HCT116 (cell line): ENCODE measurements around the gene KCNN3. TPM values are rescaled to one million over a fixed set of nuclear protein-coding genes. Genes with fewer than 3 reads are reported as not detected.

Experiments
- ATAC-seq: fragments of 200-7000 bp; cut with Tn5 transposase; 2 replicates; pipeline ENCODE4 v1.9.1; 2020; ENCODE audit warnings: mild to moderate bottlenecking, moderate library complexity
- BruUV-seq: library from RNA; stranded (reverse); fragments of 400-500 nt; replicated peaks from 2 replicates; lab custom pipeline; 2021; lab: Mats Ljungman, UMichigan
- CTCF ChIA-PET: fragments of 300-600 bp; sonication (Branson Sonifier 250); formaldehyde crosslinking; loops from one replicate; lab custom pipeline; 2021; ENCODE audit warnings: antibody characterized with exemption; lab: Charles Lee
- POLR2A ChIA-PET: fragments of 300-600, 350-600 bp; sonication (Branson Sonifier 250); formaldehyde crosslinking; loops from one replicate; lab custom pipeline; 2021; ENCODE audit warnings: antibody characterized with exemption; lab: Charles Lee
- RAD21 ChIA-PET, 2 experiments: fragments of 300-600 bp; sonication (Branson Sonifier 250); formaldehyde crosslinking; loops; one replicate each; lab custom pipeline; 2023; ENCODE audit warnings: low total read pairs in 2 of 2; ENCODE audit not compliant: uncharacterized antibody in 2 of 2, unreplicated experiment in 2 of 2, low non-redundant PET in 1 of 2; lab: Charles Lee
- DNase-seq: peaks from one replicate; pipeline ENCODE4 v3.0.0-alpha.2; 2010; ENCODE audit warnings: low read depth, low spot score
- H2AFZ ChIP-seq: fragments of 200-600 bp; shearing (Covaris generic), sonication (generic); 2 replicates; pipeline ENCODE4 v1.6.1; 2017; ENCODE audit warnings: low read depth, mixed run types, mixed read lengths, antibody characterized with exemption, low read length; ENCODE audit not compliant: poor library complexity, severe bottlenecking
- H3K27ac ChIP-seq: 2 replicates; pipeline ENCODE4 v1.5.1; 2012; ENCODE audit warnings: low read depth, low read length
- H3K27me3 ChIP-seq: fragments of 200-600 bp; sonication (generic); 2 replicates; pipeline ENCODE4 v1.6.1; 2016; ENCODE audit warnings: mixed run types, low read length, mixed read lengths; ENCODE audit not compliant: insufficient read depth
- H3K36me3 ChIP-seq, 2 experiments: fragments of 200-500 bp in 1 of 2; fragments of 200-600 bp in 1 of 2; sonication (Bioruptor generic) in 1 of 2; sonication (generic) in 1 of 2; 2 replicates each; pipeline versions ENCODE4 v1.5.1 to v1.6.1; 2014 to 2016; ENCODE audit warnings: low read length in 2 of 2, inconsistent platforms in 1 of 2, mixed read lengths in 1 of 2, mixed run types in 1 of 2; ENCODE audit not compliant: insufficient read depth in 2 of 2, control insufficient read depth in 1 of 2
- H3K4me1 ChIP-seq, 2 experiments: fragments of 200-600 bp in 1 of 2; sonication (generic) in 1 of 2; 2 replicates each; pipeline versions ENCODE4 v1.5.1 to v1.6.1; 2012 to 2017; ENCODE audit warnings: low read length in 2 of 2, inconsistent platforms in 1 of 2, mild to moderate bottlenecking in 1 of 2, mixed read lengths in 1 of 2, mixed run types in 1 of 2, moderate library complexity in 1 of 2; ENCODE audit not compliant: insufficient read depth in 2 of 2, control insufficient read depth in 1 of 2
- H3K4me2 ChIP-seq: fragments of 200-600 bp; sonication (generic); 2 replicates; pipeline ENCODE4 v1.6.1; 2017; ENCODE audit warnings: mixed run types, low read length, mixed read lengths
- H3K4me3 ChIP-seq, 2 experiments: fragments of 200-600 bp in 1 of 2; sonication (generic) in 1 of 2; replicated peaks in 1 of 2; 2 replicates each; pipeline ENCODE4 v1.5.1; 2011 to 2016; ENCODE audit warnings: low read length in 2 of 2, control low read depth in 1 of 2, low read depth in 1 of 2, mild to moderate bottlenecking in 1 of 2, mixed read lengths in 1 of 2, mixed run types in 1 of 2
- H3K79me2 ChIP-seq: fragments of 200-600 bp; sonication (generic); 2 replicates; pipeline ENCODE4 v1.6.1; 2017; ENCODE audit warnings: mild to moderate bottlenecking, mixed run types, low read length, moderate library complexity, mixed read lengths; ENCODE audit not compliant: insufficient read depth
- H3K9ac ChIP-seq: fragments of 200-600 bp; sonication (generic); 2 replicates; pipeline ENCODE4 v1.6.1; 2016; ENCODE audit warnings: low read length, mixed read lengths
- H3K9me2 ChIP-seq: fragments of 200-600 bp; sonication (generic), shearing (Covaris generic); 2 replicates; pipeline ENCODE4 v1.6.1; 2017; ENCODE audit warnings: mixed run types, mild to moderate bottlenecking, moderate library complexity; ENCODE audit not compliant: insufficient read depth
- H3K9me3 ChIP-seq, 2 experiments: fragments of 200-500 bp in 1 of 2; fragments of 200-600 bp in 1 of 2; sonication (Bioruptor generic) in 1 of 2; sonication (generic) in 1 of 2; 2 replicates each; pipeline ENCODE4 v1.6.1; 2014 to 2017; ENCODE audit warnings: low read length in 2 of 2, mixed read lengths in 2 of 2, inconsistent platforms in 1 of 2, low read depth in 1 of 2, mild to moderate bottlenecking in 1 of 2, mixed run types in 1 of 2, moderate library complexity in 1 of 2; ENCODE audit not compliant: control insufficient read depth in 1 of 2, insufficient read depth in 1 of 2
- H4K20me1 ChIP-seq: fragments of 200-600 bp; sonication (generic), shearing (Covaris generic); 2 replicates; pipeline ENCODE4 v1.6.1; 2017; ENCODE audit warnings: mixed run types, mild to moderate bottlenecking, moderate library complexity; ENCODE audit not compliant: insufficient read depth
- CEBPB ChIP-seq: IDR thresholded peaks from 2 replicates; pipeline ENCODE4 v1.6.1; 2012; ENCODE audit warnings: low read depth
- ELF1 ChIP-seq: IDR thresholded peaks from 2 replicates; pipeline ENCODE4 v1.6.1; 2012; ENCODE audit warnings: low read depth, borderline replicate concordance
- FOSL1 ChIP-seq: IDR thresholded peaks from 2 replicates; pipeline ENCODE4 v1.6.1; 2012; ENCODE audit warnings: low read depth
- JUND ChIP-seq: IDR thresholded peaks from 2 replicates; pipeline ENCODE4 v1.6.1; 2012
- POLR2A ChIP-seq: IDR thresholded peaks from 2 replicates; pipeline ENCODE4 v1.7.0; 2011; ENCODE audit warnings: borderline replicate concordance; ENCODE audit not compliant: insufficient read depth, insufficient read length; ENCODE audit errors: extremely low read depth
- POLR2AphosphoS5 ChIP-seq: IDR thresholded peaks from 2 replicates; pipeline ENCODE4 v1.6.1; 2011; ENCODE audit warnings: mild to moderate bottlenecking, low read depth, low read length, moderate library complexity
- RAD21 ChIP-seq: IDR thresholded peaks from 2 replicates; pipeline ENCODE4 v1.6.1; 2012; ENCODE audit warnings: low read depth, mild to moderate bottlenecking
- SIN3A ChIP-seq: IDR thresholded peaks from 2 replicates; pipeline ENCODE4 v1.6.1; 2012; ENCODE audit warnings: low read depth
- SP1 ChIP-seq: IDR thresholded peaks from 2 replicates; pipeline ENCODE4 v1.6.1; 2012; ENCODE audit warnings: low read depth
- SRF ChIP-seq: IDR thresholded peaks from 2 replicates; pipeline ENCODE4 v1.6.1; 2012; ENCODE audit warnings: low read depth
- ZFX ChIP-seq: fragments of 450-650 bp; IDR thresholded peaks from 2 replicates; pipeline ENCODE4 v1.6.1; 2017
- intact Hi-C: fragments of 100-400 bp; cut with micrococcal nuclease; formaldehyde crosslinking; loops from 2 replicates; pipeline ENCODE4 v1.10.0; 2022
- total RNA-seq: library from RNA; stranded (reverse); gene quantifications from one replicate; pipeline ENCODE4 v1.2.1, GENCODE V29; 2021; ENCODE audit not compliant: unreplicated experiment
- TF ChIP-seq, protein P1 (sequence below), 3 experiments: fragments of 200-600 bp in 1 of 3; sonication (generic) in 1 of 3; IDR thresholded peaks in 2 of 3; conservative IDR thresholded peaks in 1 of 3; 2 replicates each; pipeline ENCODE4 v1.5.1; 2012 to 2017; ENCODE audit warnings: low read depth in 2 of 3, low read length in 2 of 3, antibody characterized with exemption in 1 of 3, borderline replicate concordance in 1 of 3, control low read depth in 1 of 3, mild to moderate bottlenecking in 1 of 3, mixed read lengths in 1 of 3, mixed run types in 1 of 3, moderate library complexity in 1 of 3; ENCODE audit not compliant: insufficient read depth in 1 of 3
- TF ChIP-seq, protein P2 (sequence below): IDR thresholded peaks from 2 replicates; pipeline ENCODE4 v1.6.1; 2011; ENCODE audit warnings: mild to moderate bottlenecking, low read length, moderate library complexity; ENCODE audit not compliant: insufficient replicate concordance; ENCODE audit errors: extremely low read depth
- TF ChIP-seq, protein P3 (sequence below): IDR thresholded peaks from 2 replicates; pipeline ENCODE4 v1.6.1; 2012; ENCODE audit warnings: low read depth
- TF ChIP-seq, protein P4 (sequence below): IDR thresholded peaks from 2 replicates; pipeline ENCODE4 v1.6.1; 2012

Gene KCNN3
- total RNA-seq, 1 experiment from 2014 or later = 1.1 TPM

DNA sequence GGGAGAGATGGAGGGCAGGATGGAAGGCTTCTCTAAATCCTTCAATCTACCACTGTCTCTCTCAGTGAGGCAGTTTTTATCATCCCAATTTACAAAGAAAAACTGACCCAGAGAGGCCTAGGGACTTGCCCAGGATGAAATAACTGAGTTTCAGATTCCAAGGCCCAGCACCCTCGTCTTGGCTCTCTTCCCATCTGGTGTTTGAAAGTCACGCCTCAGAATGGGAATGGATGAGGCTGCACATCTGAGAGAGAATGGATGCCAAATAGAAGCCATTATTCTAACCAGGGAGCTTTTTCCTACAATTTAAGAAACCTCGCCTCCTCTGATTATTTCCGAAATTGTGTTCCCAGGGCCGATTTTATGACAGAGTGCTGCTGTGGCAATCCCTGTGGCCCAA lies 10.6 kb upstream of the KCNN3 start:
- intact Hi-C loops = no loop called here

More for the DNA sequence above, 10.6 kb upstream of the KCNN3 start:
- ChIA-PET RAD21 (interaction anchor here in 1 of 2 experiments (1.2 kb wide), 1 partner anchor 321 kb away, joined by 3 read pairs; no protein-coding TSS in a partner anchor), POLR2A (no interaction called here), CTCF (interaction anchor here (1.4 kb wide), 1 partner anchor 10 kb away, joined by 6 read pairs; no protein-coding TSS in a partner anchor)
- no peak overlapping the region for H3K4me2 ChIP-seq
- H3K9me2 ChIP-seq = no peaks in the 10 kb centered on the region
- H3K4me3 ChIP-seq = no peak overlapping the region
- ATAC-seq (no peak), DNase-seq (no peak)
- peaks cover 0 to 19% of the 10 kb centered on the region in 2 experiments; a peak in 3 of 4 replicates for H3K4me1 ChIP-seq
- H3K9me3 ChIP-seq = no peaks in the 10 kb centered on the region
- no peaks in the 10 kb centered on the region for H3K36me3 ChIP-seq
- H3K79me2 ChIP-seq = no peaks in the 10 kb centered on the region
- H3K27me3 ChIP-seq = no peaks in the 10 kb centered on the region
- no peak for TF ChIP-seq POLR2AphosphoS5
- TF ChIP-seq SP1 = no peak
- TF ChIP-seq ZFX = no peak
- no peak for TF ChIP-seq RAD21
- TF ChIP-seq, protein P1, sequence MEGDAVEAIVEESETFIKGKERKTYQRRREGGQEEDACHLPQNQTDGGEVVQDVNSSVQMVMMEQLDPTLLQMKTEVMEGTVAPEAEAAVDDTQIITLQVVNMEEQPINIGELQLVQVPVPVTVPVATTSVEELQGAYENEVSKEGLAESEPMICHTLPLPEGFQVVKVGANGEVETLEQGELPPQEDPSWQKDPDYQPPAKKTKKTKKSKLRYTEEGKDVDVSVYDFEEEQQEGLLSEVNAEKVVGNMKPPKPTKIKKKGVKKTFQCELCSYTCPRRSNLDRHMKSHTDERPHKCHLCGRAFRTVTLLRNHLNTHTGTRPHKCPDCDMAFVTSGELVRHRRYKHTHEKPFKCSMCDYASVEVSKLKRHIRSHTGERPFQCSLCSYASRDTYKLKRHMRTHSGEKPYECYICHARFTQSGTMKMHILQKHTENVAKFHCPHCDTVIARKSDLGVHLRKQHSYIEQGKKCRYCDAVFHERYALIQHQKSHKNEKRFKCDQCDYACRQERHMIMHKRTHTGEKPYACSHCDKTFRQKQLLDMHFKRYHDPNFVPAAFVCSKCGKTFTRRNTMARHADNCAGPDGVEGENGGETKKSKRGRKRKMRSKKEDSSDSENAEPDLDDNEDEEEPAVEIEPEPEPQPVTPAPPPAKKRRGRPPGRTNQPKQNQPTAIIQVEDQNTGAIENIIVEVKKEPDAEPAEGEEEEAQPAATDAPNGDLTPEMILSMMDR (IDR thresholded peaks at IDR 0.05 in 2 of 3, conservative IDR thresholded peaks at IDR 0.05 in 1 of 3; ENCODE audit: borderline replicate concordance in 1 of 3, insufficient read depth in 1 of 3, low read depth in 2 of 3, low read length in 2 of 3) = no peak
- no peak for TF ChIP-seq SIN3A
- TF ChIP-seq, protein P2, sequence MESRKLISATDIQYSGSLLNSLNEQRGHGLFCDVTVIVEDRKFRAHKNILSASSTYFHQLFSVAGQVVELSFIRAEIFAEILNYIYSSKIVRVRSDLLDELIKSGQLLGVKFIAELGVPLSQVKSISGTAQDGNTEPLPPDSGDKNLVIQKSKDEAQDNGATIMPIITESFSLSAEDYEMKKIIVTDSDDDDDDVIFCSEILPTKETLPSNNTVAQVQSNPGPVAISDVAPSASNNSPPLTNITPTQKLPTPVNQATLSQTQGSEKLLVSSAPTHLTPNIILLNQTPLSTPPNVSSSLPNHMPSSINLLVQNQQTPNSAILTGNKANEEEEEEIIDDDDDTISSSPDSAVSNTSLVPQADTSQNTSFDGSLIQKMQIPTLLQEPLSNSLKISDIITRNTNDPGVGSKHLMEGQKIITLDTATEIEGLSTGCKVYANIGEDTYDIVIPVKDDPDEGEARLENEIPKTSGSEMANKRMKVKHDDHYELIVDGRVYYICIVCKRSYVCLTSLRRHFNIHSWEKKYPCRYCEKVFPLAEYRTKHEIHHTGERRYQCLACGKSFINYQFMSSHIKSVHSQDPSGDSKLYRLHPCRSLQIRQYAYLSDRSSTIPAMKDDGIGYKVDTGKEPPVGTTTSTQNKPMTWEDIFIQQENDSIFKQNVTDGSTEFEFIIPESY = no peak
- TF ChIP-seq CEBPB = no peak
- TF ChIP-seq, protein P3, sequence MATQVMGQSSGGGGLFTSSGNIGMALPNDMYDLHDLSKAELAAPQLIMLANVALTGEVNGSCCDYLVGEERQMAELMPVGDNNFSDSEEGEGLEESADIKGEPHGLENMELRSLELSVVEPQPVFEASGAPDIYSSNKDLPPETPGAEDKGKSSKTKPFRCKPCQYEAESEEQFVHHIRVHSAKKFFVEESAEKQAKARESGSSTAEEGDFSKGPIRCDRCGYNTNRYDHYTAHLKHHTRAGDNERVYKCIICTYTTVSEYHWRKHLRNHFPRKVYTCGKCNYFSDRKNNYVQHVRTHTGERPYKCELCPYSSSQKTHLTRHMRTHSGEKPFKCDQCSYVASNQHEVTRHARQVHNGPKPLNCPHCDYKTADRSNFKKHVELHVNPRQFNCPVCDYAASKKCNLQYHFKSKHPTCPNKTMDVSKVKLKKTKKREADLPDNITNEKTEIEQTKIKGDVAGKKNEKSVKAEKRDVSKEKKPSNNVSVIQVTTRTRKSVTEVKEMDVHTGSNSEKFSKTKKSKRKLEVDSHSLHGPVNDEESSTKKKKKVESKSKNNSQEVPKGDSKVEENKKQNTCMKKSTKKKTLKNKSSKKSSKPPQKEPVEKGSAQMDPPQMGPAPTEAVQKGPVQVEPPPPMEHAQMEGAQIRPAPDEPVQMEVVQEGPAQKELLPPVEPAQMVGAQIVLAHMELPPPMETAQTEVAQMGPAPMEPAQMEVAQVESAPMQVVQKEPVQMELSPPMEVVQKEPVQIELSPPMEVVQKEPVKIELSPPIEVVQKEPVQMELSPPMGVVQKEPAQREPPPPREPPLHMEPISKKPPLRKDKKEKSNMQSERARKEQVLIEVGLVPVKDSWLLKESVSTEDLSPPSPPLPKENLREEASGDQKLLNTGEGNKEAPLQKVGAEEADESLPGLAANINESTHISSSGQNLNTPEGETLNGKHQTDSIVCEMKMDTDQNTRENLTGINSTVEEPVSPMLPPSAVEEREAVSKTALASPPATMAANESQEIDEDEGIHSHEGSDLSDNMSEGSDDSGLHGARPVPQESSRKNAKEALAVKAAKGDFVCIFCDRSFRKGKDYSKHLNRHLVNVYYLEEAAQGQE = no peak
- no peak for TF ChIP-seq JUND
- TF ChIP-seq, protein P4, sequence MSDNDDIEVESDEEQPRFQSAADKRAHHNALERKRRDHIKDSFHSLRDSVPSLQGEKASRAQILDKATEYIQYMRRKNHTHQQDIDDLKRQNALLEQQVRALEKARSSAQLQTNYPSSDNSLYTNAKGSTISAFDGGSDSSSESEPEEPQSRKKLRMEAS = no peak
- no peak for TF ChIP-seq FOSL1
- TF ChIP-seq POLR2A = no peak
- TF ChIP-seq SRF = no peak
- TF ChIP-seq ELF1 = no peak
- H3K27ac ChIP-seq = no peak overlapping the region
- BruUV-seq = no TSS peak
- no peaks in the 10 kb centered on the region for H4K20me1 ChIP-seq
- no peak overlapping the region for H3K9ac ChIP-seq
- no peak overlapping the region for H2AFZ ChIP-seq
